ENCODE data around the gene CHEK2. TPM values are rescaled to one million over a fixed set of nuclear protein-coding genes. Genes with fewer than 3 reads are reported as not detected.

Gene CHEK2
- total and polyA plus RNA-seq, 2 of the 4 experiments (the other 2 are of a cell fraction) = 9.9 to 16.1 TPM

DNA sequence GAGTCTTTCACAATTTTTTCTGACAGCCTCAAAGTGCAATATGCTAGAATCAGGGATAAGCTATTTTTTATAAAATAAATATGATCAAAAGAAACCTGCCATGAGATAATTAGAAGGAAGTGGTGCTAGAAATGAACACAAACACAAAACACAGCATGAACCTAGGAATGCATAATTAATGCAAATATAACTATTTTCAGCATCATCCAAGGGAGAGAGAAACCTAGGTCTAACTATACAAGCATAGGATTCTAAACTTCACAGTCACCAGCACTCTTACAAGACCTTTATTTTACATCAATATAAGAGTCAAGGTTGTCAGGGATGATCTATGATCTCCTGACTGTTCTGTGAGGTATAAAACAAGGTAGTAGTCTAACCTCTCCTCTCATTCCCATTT is 91.2 kb downstream of the CHEK2 start:
- dilution Hi-C loops (cut with HindIII; ENCODE audit: low sequenced_read_pairs, unreplicated experiment) = no loop called here

More for the DNA sequence above, 91.2 kb downstream of the CHEK2 start:
- no peak overlapping the region for H2BK5ac ChIP-seq (ENCODE audit: low read depth, low read length, poor library complexity, severe bottlenecking)
- no peak overlapping the region for H3K4me2 ChIP-seq (ENCODE audit: low read depth, low read length)
- DNase-seq (no peak), ATAC-seq (ENCODE audit: low read depth) (no peak)
- no peaks in the 10 kb centered on the region for H3K4me1 ChIP-seq (ENCODE audit: control insufficient read depth, insufficient read depth, low read length)
- in situ Hi-C loops (cut with MboI; ENCODE audit: low sequenced_read_pairs) = no loop called here
- H3K36me3 ChIP-seq (ENCODE audit: control insufficient read depth, insufficient read depth, low read length) = peaks cover 4% of the 10 kb centered on the region; the same call in 1 of the 2 replicates
- H3K4me3 ChIP-seq (ENCODE audit: insufficient read depth, low read depth, low read length) = no peak overlapping the region
- no peak overlapping the region for H4K5ac ChIP-seq (ENCODE audit: low read depth, low read length)
- POLR2A ChIA-PET (ENCODE audit: unreplicated experiment) = no interaction called here
- no peak for TF ChIP-seq CHD1 (IDR thresholded peaks at IDR 0.05; ENCODE audit: low read depth, low read length)
- TF ChIP-seq RFX5 (IDR thresholded peaks at IDR 0.05; ENCODE audit: low read depth, low read length) = no peak
- no peak for TF ChIP-seq RAD21 (IDR thresholded peaks at IDR 0.05; ENCODE audit: low read length)
- no peak for TF ChIP-seq POLR2A (IDR thresholded peaks at IDR 0.05; ENCODE audit: low read depth, low read length)
- TF ChIP-seq CTCF (conservative IDR thresholded peaks at IDR 0.05; ENCODE audit: low read depth, low read length) = no peak
- H2AK9ac ChIP-seq (replicated peaks; ENCODE audit: low read depth, low read length, poor library complexity) = no peak overlapping the region
- peaks cover 12% of the 10 kb centered on the region for H4K20me1 ChIP-seq (ENCODE audit: insufficient read depth, low read length)
- H2BK20ac ChIP-seq (ENCODE audit: low read depth, low read length) = no peak overlapping the region
- H2BK15ac ChIP-seq (ENCODE audit: low read depth, low read length) = no peak overlapping the region
- no peak overlapping the region for H3K4ac ChIP-seq (ENCODE audit: low read depth, low read length)
- H3K9ac ChIP-seq (ENCODE audit: low read depth, low read length) = no peak overlapping the region
- H3K23ac ChIP-seq (ENCODE audit: low read depth, low read length) = no peak overlapping the region
- H3K56ac ChIP-seq (ENCODE audit: extremely low read depth, insufficient read depth, low read length) = no peak overlapping the region
- no peaks in the 10 kb centered on the region for H3K9me3 ChIP-seq (ENCODE audit: control insufficient read depth, insufficient read depth, low read length)
- intact Hi-C loops (cut with micrococcal nuclease) = no loop called here
- no peaks in the 10 kb centered on the region for H3K9me1 ChIP-seq (ENCODE audit: insufficient read depth, low read length)
- H3K18ac ChIP-seq (ENCODE audit: low read depth, low read length) = no peak overlapping the region
- H4K8ac ChIP-seq (ENCODE audit: low read depth in 2 of 2, low read length in 2 of 2) = no peak overlapping the region
- H2AK5ac ChIP-seq (ENCODE audit: low read depth, low read length) = no peak overlapping the region
- H3K27ac ChIP-seq (ENCODE audit: insufficient read depth, low read length) = no peak overlapping the region
- CTCF ChIA-PET = no interaction called here
- no peak overlapping the region for H3K14ac ChIP-seq (replicated peaks; ENCODE audit: low read depth, low read length)
- no peak overlapping the region for H2BK120ac ChIP-seq (ENCODE audit: low read depth, low read length)
- no peak overlapping the region for H4K91ac ChIP-seq (ENCODE audit: insufficient read depth, low read depth, low read length)
- no TSS peak for BruUV-seq (replicated peaks)
- peaks cover 0 to 10% of the 10 kb centered on the region in 2 experiments; a peak in 1 of 4 replicates for H3K79me1 ChIP-seq (ENCODE audit: low read depth in 1 of 2, low read length in 2 of 2)
- H3K27me3 ChIP-seq (ENCODE audit: control insufficient read depth, insufficient read depth, low read length) = no peaks in the 10 kb centered on the region
- H2AFZ ChIP-seq (replicated peaks; ENCODE audit: low read length, poor library complexity) = no peak overlapping the region
